HG02970 (cell line): ENCODE measurements around the gene TBL1XR1.

ENCODE experiments used
- ATAC-seq: cut with Tn5 transposase; IDR thresholded peaks from one replicate; pipeline ENCODE4 v1.9.1; 2021; ENCODE audit warnings: mild to moderate bottlenecking, moderate library complexity, moderate number of reproducible peaks; ENCODE audit not compliant: unreplicated experiment, low FRiP score

The TBL1XR1 gene

DNA sequence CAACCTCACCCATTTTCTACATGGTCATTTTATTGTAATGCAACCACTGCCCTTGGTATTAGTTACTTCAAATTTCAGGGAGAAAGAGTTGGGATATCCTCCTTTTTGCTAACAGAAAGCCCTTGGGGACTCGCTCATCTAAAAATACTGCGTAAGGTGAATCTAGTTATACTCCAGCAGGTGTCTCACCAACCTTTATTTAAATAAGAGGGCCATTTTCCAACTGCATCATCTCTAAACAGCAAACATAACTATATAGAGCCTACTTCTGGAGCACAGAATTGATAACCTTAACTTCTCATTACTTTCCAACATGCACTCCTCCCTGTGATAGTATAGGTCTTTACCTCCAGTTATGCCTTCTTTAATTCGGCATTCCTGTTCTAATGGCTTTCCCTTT, 77.5 kb downstream of the TBL1XR1 start:
- no peak for ATAC-seq

DNA sequence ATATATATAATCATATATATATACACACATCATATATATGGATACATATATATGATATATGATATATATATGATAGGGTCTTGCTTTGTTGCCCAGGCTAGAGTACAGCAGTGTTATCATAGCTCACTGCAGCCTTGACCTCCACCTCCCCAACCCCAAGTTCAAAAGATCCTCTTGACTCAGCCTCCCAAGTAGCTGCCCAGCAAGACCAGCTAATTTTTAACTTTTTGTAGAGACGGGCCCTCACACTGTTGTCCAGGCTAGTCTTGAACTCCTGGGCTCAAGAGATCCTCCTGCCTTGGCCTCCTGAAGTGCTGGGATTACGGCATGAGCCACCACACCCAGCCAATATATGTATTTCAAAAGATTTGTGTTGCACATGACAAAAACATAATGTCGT, 83.0 kb downstream of the TBL1XR1 start:
- no peak for ATAC-seq

DNA sequence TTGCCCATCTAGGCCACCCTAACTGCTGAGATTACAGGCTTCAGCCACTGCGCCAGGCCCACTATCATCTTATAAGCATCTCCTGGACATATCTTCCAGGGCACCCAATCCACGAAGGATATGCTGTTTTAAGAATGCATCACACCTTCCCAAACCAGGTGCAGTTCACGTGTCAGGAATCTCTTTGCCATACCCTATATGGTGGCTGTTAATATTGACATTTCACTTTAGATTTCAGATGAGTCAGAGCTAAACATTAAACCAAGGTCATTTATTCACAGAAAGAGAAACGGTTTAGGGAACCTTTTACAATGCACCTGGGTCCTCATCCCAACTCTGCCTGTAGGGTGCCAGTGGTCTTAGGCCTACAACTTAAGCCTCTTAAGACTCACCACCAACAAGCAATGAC, 85.7 kb downstream of the TBL1XR1 start:
- ATAC-seq: no peak

DNA sequence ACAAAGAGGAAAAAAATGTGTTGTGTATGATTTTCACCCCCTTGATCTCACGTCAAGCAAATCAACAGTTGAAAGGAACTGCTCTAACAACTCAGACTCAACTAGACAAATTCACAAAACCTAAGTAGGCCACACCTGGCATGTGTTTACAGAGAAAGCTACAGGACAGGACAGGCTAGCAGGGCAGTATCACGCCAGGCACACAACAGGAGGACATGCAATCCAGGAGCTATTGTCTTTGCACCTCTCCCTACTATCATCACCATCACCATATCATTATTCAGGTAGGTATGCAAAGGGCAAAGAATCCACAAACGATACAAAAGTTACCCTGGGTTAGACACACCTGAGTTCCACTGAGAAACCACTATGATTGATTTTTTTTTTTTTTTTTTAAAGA, 86.4 kb downstream of the TBL1XR1 start:
- ATAC-seq: no peak

- ATAC-seq: no peak
These were observed 86.9 kb downstream of the TBL1XR1 start for GRCh38 chr3:177110386-177110785.

DNA sequence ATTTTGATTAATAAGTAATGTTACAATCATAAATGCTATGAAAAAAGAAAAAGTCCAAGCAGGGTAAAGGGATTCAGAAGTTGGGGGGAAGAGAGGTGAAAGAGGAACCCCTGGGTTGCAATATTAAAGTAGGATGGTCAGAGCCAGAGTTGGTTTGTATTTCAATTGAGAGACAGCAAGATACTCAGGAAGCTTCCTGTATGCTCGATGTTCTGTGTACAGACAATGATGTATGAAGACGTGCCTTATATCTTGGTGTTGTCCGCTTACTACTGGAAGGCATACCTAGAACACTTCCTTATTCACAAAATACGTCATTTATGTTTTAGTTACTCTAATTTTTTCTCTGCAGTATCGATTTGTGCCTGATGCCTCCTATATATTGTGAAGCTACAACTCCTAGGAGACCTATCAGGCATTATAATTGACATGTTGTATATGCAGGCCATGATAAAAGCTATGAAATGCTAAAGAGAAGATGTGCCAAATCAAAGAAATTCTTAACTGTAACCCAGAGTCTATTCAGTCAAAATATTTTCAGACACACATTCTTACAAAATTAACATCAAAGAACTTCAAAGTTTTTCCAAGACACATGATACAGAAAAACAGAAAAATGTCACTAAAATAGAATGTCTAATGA, 87.5 kb downstream of the TBL1XR1 start:
- no peak for ATAC-seq

GRCh38 chr3:177108648-177109047, 88.6 kb downstream of the TBL1XR1 start:
- ATAC-seq: no peak

DNA sequence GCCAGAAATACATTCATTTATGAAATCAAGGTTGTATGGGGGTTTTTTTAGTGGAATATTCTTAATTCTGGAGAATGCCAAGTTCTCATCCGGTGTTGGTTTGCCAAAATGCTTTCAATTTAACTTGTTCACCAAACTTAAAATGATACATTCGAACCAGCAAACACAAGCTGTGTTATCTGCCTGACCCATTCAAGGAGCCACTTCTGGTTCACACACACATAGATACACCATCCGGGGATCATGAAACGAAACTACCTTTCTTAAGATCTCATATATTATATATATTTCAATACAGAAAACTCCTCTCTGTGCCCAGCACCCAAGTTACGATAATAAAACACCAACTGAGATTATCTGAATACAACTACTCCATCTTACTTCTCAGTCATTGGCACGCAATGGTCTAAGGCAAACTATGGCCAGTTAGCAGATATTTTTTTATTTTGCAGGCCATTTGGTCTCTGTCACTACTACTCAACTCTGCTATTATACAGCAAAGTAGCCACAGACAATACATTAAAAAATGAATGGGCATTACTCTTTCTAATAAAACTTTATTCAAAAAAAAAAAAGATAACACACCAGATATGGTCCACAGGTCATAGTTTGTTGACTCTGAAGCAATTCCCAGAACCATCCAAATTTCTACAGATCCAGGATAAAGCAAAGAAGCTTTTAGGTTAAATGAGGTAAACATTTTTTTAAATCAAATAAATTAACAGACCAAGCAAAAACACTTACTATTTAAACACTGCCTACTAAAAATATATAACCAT, 89.6 kb downstream of the TBL1XR1 start:
- ATAC-seq: no peak

DNA sequence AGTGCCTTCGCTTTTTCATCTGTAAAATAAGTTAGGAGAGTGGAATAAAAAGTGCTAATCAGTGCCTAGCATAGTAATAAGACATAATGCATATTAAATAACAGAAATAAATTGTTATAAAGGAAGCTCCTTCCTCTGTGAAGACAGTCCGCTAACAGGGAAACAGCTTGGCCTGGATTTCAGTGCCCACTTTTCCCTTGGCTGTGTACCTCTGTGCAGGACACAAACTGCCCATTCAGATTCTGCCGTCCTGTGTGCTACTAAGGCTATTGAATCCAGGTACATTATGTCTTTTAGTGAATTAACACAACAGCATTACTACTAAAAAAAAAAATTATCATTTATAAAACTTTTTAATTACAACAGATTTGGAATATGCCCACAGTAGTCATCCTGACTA, 90.7 kb downstream of the TBL1XR1 start:
- no peak for ATAC-seq

DNA sequence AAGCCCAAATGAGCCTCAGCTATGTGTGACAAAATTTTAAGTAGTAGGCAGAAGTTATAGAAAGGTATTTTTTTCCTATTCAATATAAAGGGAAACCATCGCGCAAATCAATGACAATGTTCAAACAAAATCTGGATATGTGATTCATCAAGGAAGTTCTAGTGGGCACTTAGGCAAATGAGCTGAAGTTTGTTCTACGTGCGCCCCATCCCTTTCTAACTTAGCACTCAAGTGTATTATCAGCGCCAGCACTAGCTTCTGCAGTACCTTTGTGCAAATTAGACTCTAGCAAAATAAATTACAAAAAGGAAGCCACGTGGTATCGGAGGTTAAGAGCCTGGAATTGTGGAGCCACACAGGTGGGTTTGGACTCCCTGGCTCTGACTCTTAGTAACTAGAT, 91.1 kb downstream of the TBL1XR1 start:
- ATAC-seq: no peak

DNA sequence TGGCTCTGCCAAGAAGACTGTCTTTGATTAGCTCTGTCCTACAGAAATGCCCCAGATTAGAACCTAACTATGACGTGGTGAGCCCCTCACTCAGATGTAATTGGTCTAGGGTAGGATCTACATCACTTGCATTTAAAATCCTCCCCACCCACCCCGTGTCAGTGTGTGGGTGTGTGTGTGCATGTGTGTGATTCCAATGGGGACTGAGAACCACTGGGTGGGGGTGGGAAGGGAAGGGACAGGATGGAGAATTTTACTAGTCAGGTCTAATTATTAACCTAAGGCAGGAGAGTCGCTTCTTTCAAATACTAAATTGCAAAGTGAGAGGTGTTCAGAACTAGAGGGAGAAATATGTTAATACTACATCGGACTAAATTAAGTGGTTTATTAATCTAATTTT, 91.7 kb downstream of the TBL1XR1 start:
- ATAC-seq: no peak

DNA sequence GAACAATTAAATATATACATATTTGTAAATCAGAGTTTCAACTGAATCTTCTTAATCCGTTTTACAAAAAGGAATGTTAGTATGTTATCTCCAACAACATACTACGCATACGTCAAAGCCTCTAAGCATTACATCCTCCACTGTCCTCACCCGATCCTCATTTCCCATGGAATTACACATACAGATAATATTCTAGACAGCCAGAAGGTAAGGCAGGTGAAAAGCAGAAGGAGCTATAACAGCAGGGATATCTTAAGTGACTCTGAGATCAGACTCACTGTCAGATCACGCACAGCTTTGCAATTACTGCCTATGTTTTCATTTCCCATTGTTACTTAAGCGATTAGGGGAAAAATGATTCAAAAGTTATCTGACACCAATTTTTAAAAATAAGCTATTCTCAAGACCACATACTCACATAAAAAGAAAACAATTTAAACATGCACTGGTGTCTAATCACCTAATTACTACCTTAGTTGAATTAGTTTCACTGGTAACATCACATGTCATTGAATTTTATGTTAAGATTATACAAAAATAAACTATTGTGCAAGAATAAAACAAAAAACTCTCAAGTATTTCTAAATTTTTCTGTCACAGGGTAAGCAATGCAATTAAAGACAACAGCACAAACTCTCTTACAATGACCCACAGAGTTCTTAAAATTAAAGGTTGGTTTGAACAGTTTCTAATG, 92.8 kb downstream of the TBL1XR1 start:
- ATAC-seq: no peak

- ATAC-seq: no peak
These were observed 94.7 kb downstream of the TBL1XR1 start for GRCh38 chr3:177102553-177102952.

GRCh38 chr3:177098551-177098950, 98.7 kb downstream of the TBL1XR1 start:
- no peak for ATAC-seq

DNA sequence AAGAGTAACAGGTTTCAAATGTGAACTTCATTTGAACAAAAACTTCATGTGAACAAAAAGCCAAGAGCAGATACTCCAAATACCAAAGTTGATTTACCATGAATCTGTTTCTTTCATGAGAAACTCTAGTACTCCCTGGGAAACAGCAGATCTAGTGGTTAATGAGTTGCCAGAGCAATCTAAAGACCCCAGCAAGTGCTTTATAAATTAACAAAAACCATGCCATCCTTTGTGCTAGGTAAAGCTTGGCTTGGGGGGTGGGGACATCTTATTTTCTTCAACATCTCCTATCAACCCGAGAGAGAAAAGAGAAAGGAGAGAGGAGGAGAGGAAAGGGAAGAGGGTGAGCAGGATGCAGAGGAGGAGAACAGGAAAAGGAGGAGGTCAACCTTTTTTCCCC, 100.7 kb downstream of the TBL1XR1 start:
- ATAC-seq: no peak

- ATAC-seq: no peak
These were observed 103.3 kb downstream of the TBL1XR1 start for GRCh38 chr3:177093966-177094365.

DNA sequence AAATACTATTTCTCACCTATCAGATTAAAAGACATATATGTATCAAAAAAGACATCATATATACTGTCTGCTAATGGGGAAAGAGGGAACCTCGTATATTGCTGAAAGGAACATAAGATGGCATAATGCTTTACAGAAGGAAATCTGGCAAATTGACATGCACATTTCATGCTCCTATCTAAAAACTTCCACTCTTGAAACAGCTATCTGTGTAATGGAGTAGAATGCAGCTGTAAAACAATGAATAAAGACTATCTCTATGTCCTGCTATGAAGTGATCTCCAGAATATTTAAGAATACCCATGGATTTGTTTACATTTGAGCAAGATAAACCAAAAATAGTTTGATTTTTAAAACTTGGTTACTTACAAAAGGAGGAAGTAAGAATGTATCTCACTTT, 107.4 kb downstream of the TBL1XR1 start:
- ATAC-seq: no peak

- no peak for ATAC-seq
These were observed 108.2 kb downstream of the TBL1XR1 start for GRCh38 chr3:177089110-177089509.

GRCh38 chr3:177085794-177086193, 111.5 kb downstream of the TBL1XR1 start:
- ATAC-seq: no peak

GRCh38 chr3:177084616-177085015, 112.7 kb downstream of the TBL1XR1 start:
- ATAC-seq: no peak

- no peak for ATAC-seq
These were observed 117.2 kb downstream of the TBL1XR1 start for GRCh38 chr3:177080122-177080521.

DNA sequence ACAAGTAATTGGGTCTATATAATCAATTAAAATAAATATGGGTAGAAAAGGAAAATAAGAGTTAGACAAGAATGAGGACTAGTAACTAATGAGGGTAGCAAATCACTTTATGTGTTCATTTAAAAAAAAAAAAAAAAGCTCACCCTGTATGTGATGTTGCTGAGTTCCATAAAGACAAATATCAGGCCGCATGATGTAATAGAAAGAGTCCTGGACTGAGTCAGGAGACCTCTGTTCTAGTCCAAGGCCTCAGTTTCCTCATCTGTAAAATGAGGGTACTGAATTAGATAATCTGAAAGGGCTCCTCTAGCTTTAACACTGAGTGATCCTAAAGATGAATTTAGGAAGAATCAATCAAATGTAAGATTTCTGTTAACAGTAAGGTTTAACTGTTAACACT, 117.6 kb downstream of the TBL1XR1 start:
- ATAC-seq: no peak
